HepG2 (cell line): ENCODE results near the gene ST13. TPM values are rescaled to one million over a fixed set of nuclear protein-coding genes. Genes with fewer than 3 reads are reported as not detected.
A peak's percentile ranks its signal among the peaks of the same experiment; 100 is the strongest.

Experiments used
- CBFB ChIP-seq: sonication (generic); formaldehyde crosslinking; IDR thresholded peaks from 2 replicates; pipeline ENCODE4 v1.4.0; 2020; ENCODE audit warnings: missing genetic modification reagents
- CCAR2 ChIP-seq: fragments of 200-400 bp; formaldehyde crosslinking; optimal IDR thresholded peaks from 2 replicates; pipeline ENCODE3; 2018; ENCODE audit warnings: low read depth, mild to moderate bottlenecking, low read length, moderate library complexity
- HNF1B ChIP-seq: sonication (generic); formaldehyde crosslinking; IDR thresholded peaks from 2 replicates; pipeline ENCODE4 v1.5.1; 2020; ENCODE audit warnings: mild to moderate bottlenecking, moderate library complexity, missing genetic modification reagents
- NFAT5 ChIP-seq: sonication (generic); formaldehyde crosslinking; IDR thresholded peaks from 2 replicates; pipeline ENCODE4 v1.4.0; 2020; ENCODE audit warnings: missing genetic modification reagents
- PBX3 ChIP-seq: sonication (generic); formaldehyde crosslinking; IDR thresholded peaks from 2 replicates; pipeline ENCODE4 v1.8.1; 2023; ENCODE audit warnings: missing genetic modification reagents, inconsistent platforms, borderline replicate concordance
- RNF2 ChIP-seq: fragments of 450-650 bp; conservative IDR thresholded peaks from 2 replicates; pipeline ENCODE4 v1.6.1; 2016; ENCODE audit warnings: low read depth
- SIX1 ChIP-seq: sonication (generic); formaldehyde crosslinking; IDR thresholded peaks from 2 replicates; pipeline ENCODE4 v1.4.0; 2020; ENCODE audit warnings: missing genetic modification reagents, borderline replicate concordance
- SUZ12 ChIP-seq: fragments of 150-350 bp; IDR thresholded peaks from 2 replicates; pipeline ENCODE4 v1.6.1; 2014; ENCODE audit warnings: low read depth, low read length
- ZBTB26 ChIP-seq: IDR thresholded peaks from 2 replicates; pipeline ENCODE4 v1.6.1; 2016; ENCODE audit warnings: missing compliant biosample characterization, missing genetic modification reagents, borderline replicate concordance
- ZFP37 ChIP-seq: sonication (generic); formaldehyde crosslinking; IDR thresholded peaks from 2 replicates; pipeline ENCODE4 v1.4.0; 2020; ENCODE audit warnings: missing genetic modification reagents, borderline replicate concordance
- ZFP82 ChIP-seq: sonication (generic); formaldehyde crosslinking; IDR thresholded peaks from 2 replicates; pipeline ENCODE4 v1.5.1; 2020; ENCODE audit warnings: mild to moderate bottlenecking, missing genetic modification reagents, borderline replicate concordance
- ZNF33B ChIP-seq: sonication (generic); formaldehyde crosslinking; IDR thresholded peaks from 2 replicates; pipeline ENCODE4 v1.5.1; 2020; ENCODE audit warnings: mild to moderate bottlenecking, missing genetic modification reagents
- ZNF883 ChIP-seq: sonication (generic); formaldehyde crosslinking; IDR thresholded peaks from 2 replicates; pipeline ENCODE4 v1.5.1; 2020; ENCODE audit warnings: mild to moderate bottlenecking, missing genetic modification reagents; ENCODE audit errors: not compliant biosample characterization
- ZSCAN9 ChIP-seq: IDR thresholded peaks from 2 replicates; pipeline ENCODE4 v1.6.1; 2016; ENCODE audit warnings: borderline replicate concordance
- ZXDC ChIP-seq: sonication (generic); formaldehyde crosslinking; IDR thresholded peaks from 2 replicates; pipeline ENCODE4 v1.5.0; 2020; ENCODE audit warnings: mild to moderate bottlenecking, missing genetic modification reagents
- polyA plus RNA-seq, 8 experiments: library from polyadenylated mRNA; depleted of rRNA in 3 of 8; stranded (reverse) in 7 of 8; unstranded in 1 of 8; fragments of >200 nt; fragmentation: Illumina TruSeq in 4 of 8; extraction: Trizol in 4 of 8; gene quantifications; 2 replicates each; pipeline versions ENCODE4 v1.2.1 to v1.2.3, GENCODE V29; 2011 to 2016; ENCODE audit warnings: low read depth in 4 of 8, missing spikeins in 1 of 8, mixed read lengths in 1 of 8; ENCODE audit not compliant: insufficient read depth in 1 of 8
- total RNA-seq, 5 experiments: library from RNA; depleted of rRNA; stranded (reverse); fragments of >200 nt; fragmentation: Illumina TruSeq; extraction: Trizol; gene quantifications; 2 replicates each; pipeline ENCODE4 v1.2.3, GENCODE V29; 2016; ENCODE audit warnings: low read depth in 1 of 5

Gene ST13
- total and polyA plus RNA-seq, 2 of the 13 experiments (the other 11 are each of a cell fraction or from before 2014, with no cell fraction given): 110 to 274 TPM

- TF ChIP-seq NFAT5 (CRISPR knock-in tag) (peak; percentile 16; the same call in 1 of the 2 replicates), PBX3 (CRISPR knock-in tag) (no peak), HNF1B (CRISPR knock-in tag) (peak; percentile 65), ZXDC (CRISPR knock-in tag) (no peak), ZSCAN9 (CRISPR knock-in tag) (peak; percentile 94), ZFP82 (CRISPR knock-in tag) (peak; percentile 31; the same call in 1 of the 2 replicates), ZNF883 (CRISPR knock-in tag) (peak; percentile 69), RNF2 (peak; percentile 88), ZBTB26 (CRISPR knock-in tag) (peak; percentile 59; the same call in 1 of the 2 replicates), SIX1 (CRISPR knock-in tag) (no peak; the same call in 1 of the 2 replicates), ZFP37 (CRISPR knock-in tag) (peak; percentile 31; the same call in 1 of the 2 replicates), CBFB (CRISPR knock-in tag) (no peak; the same call in 1 of the 2 replicates), SUZ12 (no peak), CCAR2 (peak; percentile 22), ZNF33B (CRISPR knock-in tag) (peak; percentile 90)
Measured at GRCh38 chr22:40856513-40857308, at the start of gene ST13, which contains the start of gene XPNPEP3 (continued).
